Mucosa of descending colon (tissue), 3 donors: ENCODE data around the gene TRIO. TPM values are rescaled to one million over a fixed set of nuclear protein-coding genes. Genes with fewer than 3 reads are reported as not detected.
A peak's percentile ranks its signal among the peaks of the same experiment; 100 is the strongest.

Experiments used
- ATAC-seq: fragments of 200-7000 bp; cut with Tn5 transposase; one replicate; pipeline ENCODE4 v1.9.1; 2020; ENCODE audit warnings: mild to moderate bottlenecking, moderate library complexity
- DNase-seq, 3 donors: peaks; one replicate each; pipeline ENCODE4 v3.0.0-alpha.2; 2020
- H3K36me3 ChIP-seq: fragments of 200-600 bp; one replicate; pipeline ENCODE4 v1.8.0; 2021; ENCODE audit warnings: low read depth, mild to moderate bottlenecking
- H3K4me1 ChIP-seq: fragments of 200-600 bp; one replicate; pipeline ENCODE4 v1.8.0; 2021; ENCODE audit warnings: low read depth, mild to moderate bottlenecking
- H3K4me3 ChIP-seq: fragments of 200-600 bp; one replicate; pipeline ENCODE4 v1.8.0; 2021; ENCODE audit warnings: mild to moderate bottlenecking
- H3K9me3 ChIP-seq: fragments of 200-600 bp; one replicate; pipeline ENCODE4 v1.8.0; 2021; ENCODE audit warnings: mild to moderate bottlenecking
- CTCF ChIP-seq: fragments of 200-600 bp; IDR thresholded peaks from one replicate; pipeline ENCODE4 v1.8.0; 2022; ENCODE audit warnings: antibody characterized with exemption, mild to moderate bottlenecking
- intact Hi-C, 2 donors: fragments of 100-400 bp; cut with DNase I in 1 of 2; cut with micrococcal nuclease in 1 of 2; formaldehyde crosslinking; loops; one replicate each; pipeline versions ENCODE4 v1.11.0 to v1.11.1; 2022; cut with DNase I, micrococcal nuclease
- total RNA-seq, 3 donors: library from RNA; stranded (reverse); fragmentation: NEBNext Ultra II Directional in 2 of 3; extraction: Animal tissue kit (Norgen Biotek cat#: 25700) in 2 of 3; gene quantifications; one replicate each; pipeline versions ENCODE4 v1.2.1 to v1.2.4, GENCODE V29; 2021 to 2023
- donor health status: DM: no; HTN: no; CAD: no; lungs with moderate emphysema.
- donor health status: DM: no; HTN: no; CAD: no.
- donor health status: DM: no; HTN: yes; CAD: no.

The TRIO gene
- total RNA-seq, 3 donors from 2014 or later: 164 to 231 (median 168) TPM

DNA sequence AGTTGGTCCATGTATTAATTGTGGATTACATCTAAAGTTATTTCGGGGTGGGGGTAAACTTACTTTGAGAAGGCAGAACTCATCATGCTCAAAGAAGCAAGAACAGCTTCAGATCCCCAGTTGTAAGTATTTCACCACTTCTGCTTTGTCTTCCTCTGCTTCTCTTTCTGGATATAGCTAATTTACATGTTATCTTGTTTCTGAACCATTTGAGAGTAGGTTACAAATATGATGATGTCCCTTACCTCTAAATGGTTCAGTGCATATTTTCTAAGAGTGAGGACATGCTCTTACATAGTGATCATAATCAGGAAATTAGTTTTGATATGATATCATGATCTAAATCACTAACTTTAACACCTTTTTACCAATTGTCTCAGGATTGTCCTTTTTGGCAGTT lies 11.9 kb downstream of the TRIO start:
- ATAC-seq (peak; percentile 24), DNase-seq (no peak)
- no peaks in the 10 kb centered on the region for H3K9me3 ChIP-seq
- intact Hi-C loops: no loop called here
- H3K4me3 ChIP-seq: no peak overlapping the region
- no peak for TF ChIP-seq CTCF
- peaks cover 23% of the 10 kb centered on the region for H3K4me1 ChIP-seq
- no peaks in the 10 kb centered on the region for H3K36me3 ChIP-seq

- H3K4me1 ChIP-seq: peaks cover 24% of the 10 kb centered on the region
- intact Hi-C loops: no loop called here
- no peaks in the 10 kb centered on the region for H3K36me3 ChIP-seq
Measured at GRCh38 chr5:14155739-14156138, 12.6 kb downstream of the TRIO start.

DNA sequence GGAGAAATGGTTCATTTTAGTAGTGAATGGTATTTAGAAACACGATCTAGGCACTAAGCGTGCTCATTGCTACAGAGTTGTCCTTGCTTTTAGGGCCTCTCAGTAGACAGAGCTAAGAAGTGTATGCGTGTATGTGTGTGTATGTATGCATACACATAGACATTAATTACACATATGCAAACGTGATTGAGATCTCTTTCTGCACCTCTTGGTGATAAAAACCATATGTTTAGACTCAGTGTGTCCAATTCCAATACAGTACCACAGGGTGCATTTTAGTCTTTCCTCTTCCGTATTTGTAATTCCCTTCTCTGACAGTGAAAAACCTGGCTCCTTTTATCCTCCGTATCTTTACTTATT lies 13.1 kb downstream of the TRIO start:
- DNase-seq (no peak), ATAC-seq (no peak)
- TF ChIP-seq CTCF: no peak
- Histone ChIP-seq H3K4me3 (no peak overlapping the region), H3K4me1 (peaks cover 26% of the 10 kb centered on the region), H3K9me3 (no peaks in the 10 kb centered on the region), H3K36me3 (no peaks in the 10 kb centered on the region)
- intact Hi-C loops: no loop called here

More at GRCh38 chr5:14155739-14156138, 12.6 kb downstream of the TRIO start:
- TF ChIP-seq CTCF: no peak
- ATAC-seq (no peak), DNase-seq (no peak)
- no peaks in the 10 kb centered on the region for H3K9me3 ChIP-seq
- no peak overlapping the region for H3K4me3 ChIP-seq

DNA sequence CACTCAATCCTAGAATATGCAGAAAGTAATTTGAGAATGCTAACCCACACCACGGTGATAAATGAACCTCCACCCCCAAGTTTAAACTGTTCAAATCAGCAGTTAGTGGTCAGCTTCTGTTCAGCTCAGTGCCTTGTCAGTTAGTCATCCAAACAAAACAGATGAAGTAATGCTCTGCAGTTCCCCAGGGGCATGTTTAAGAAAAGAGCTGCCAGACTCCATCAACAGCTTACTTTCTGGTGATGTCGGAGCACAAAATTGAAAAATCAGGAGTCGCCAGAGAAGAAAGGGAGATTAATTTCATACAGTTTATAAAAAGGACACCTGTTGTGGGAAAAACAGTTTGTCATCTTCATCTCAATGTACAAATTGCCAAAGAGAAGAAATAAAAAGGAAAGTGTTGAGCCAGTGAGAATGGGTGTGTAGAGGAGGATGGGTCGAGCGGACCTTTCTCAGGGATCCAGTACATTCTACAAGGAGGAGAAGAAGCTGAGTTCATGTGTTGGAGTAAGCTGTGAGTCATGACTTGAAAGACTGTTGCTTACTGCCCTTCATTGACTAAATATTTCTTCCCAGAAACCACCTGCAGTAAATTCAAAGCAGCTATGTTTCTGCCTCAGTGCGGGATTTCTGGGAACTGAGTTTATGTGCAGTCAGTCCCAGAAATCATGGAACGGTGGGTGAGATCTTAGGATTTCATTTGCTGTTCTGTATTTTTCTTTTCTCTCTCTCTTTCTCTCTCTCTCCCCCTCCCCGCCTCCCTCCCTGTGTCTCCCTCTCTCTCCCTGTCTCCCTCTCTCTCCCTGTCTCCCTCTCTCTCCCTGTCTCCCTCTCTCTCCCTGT lies 13.7 kb downstream of the TRIO start:
- DNase-seq: no peak
- ATAC-seq: peak; percentile 43
- Histone ChIP-seq H3K4me3 (no peak overlapping the region), H3K36me3 (no peaks in the 10 kb centered on the region), H3K9me3 (no peaks in the 10 kb centered on the region), H3K4me1 (peaks cover 30% of the 10 kb centered on the region)
- intact Hi-C loops: no loop called here
- no peak for TF ChIP-seq CTCF

GRCh38 chr5:14157493-14157782 lies 14.3 kb downstream of the TRIO start:
- no peaks in the 10 kb centered on the region for H3K9me3 ChIP-seq
- no peaks in the 10 kb centered on the region for H3K36me3 ChIP-seq
- peaks cover 35% of the 10 kb centered on the region for H3K4me1 ChIP-seq
- no peak for ATAC-seq
- no peak overlapping the region for H3K4me3 ChIP-seq
- TF ChIP-seq CTCF: no peak
- intact Hi-C loops: no loop called here
- DNase-seq: no peak
